CD4-positive, alpha-beta T cell (primary cell): ENCODE data around the gene KLRC3. TPM values are rescaled to one million over a fixed set of nuclear protein-coding genes. Genes with fewer than 3 reads are reported as not detected.
A peak's percentile ranks its signal among the peaks of the same experiment; 100 is the strongest.
"Not testable (repeated sequence)": the region's sequence is repeated elsewhere in the genome, so short reads cannot be mapped to it uniquely, and the experiment has no call there.

Experiments
- ATAC-seq: fragments of 200-7000 bp; cut with Tn5 transposase; one replicate; pipeline ENCODE4 v1.10.0; 2022; ENCODE audit warnings: mild to moderate bottlenecking; ENCODE audit not compliant: poor library complexity
- CTCF ChIA-PET: fragments of 350-600 bp; sonication (Branson Sonifier 250); formaldehyde crosslinking; loops from one replicate; lab custom pipeline; 2021; ENCODE audit warnings: antibody characterized with exemption, inconsistent platforms; lab: Charles Lee
- POLR2A ChIA-PET: fragments of 350-600 bp; sonication (Branson Sonifier 250); formaldehyde crosslinking; loops from one replicate; lab custom pipeline; 2021; ENCODE audit warnings: antibody characterized with exemption, inconsistent platforms; lab: Charles Lee
- DNase-seq, 14 experiments: peaks; one replicate each; pipeline ENCODE4 v3.0.0-alpha.2; 2013 to 2020; ENCODE audit warnings: mixed read lengths in 2 of 14
- H3K27ac ChIP-seq, 2 donors: one replicate each; pipeline versions ENCODE4 v1.5.1 to v1.7.0; 2013; ENCODE audit warnings: low read length in 2 of 2, low read depth in 1 of 2, mild to moderate bottlenecking in 1 of 2
- H3K27me3 ChIP-seq, 2 experiments: 1 replicate in 1 of 2; 2 replicates in 1 of 2; pipeline versions ENCODE4 v1.6.1 to v1.7.0; 2013; ENCODE audit warnings: low read length in 2 of 2, control low read depth in 1 of 2, mild to moderate bottlenecking in 1 of 2, moderate library complexity in 1 of 2; ENCODE audit not compliant: insufficient read depth in 2 of 2, control insufficient read depth in 1 of 2
- H3K36me3 ChIP-seq: one replicate; pipeline ENCODE4 v1.6.1; 2013; ENCODE audit warnings: low read length, control low read depth; ENCODE audit not compliant: insufficient read depth
- H3K4me1 ChIP-seq: one replicate; pipeline ENCODE4 v1.6.1; 2013; ENCODE audit warnings: low read length, control low read depth; ENCODE audit not compliant: insufficient read depth
- H3K4me3 ChIP-seq: one replicate; pipeline ENCODE4 v1.5.1; 2013; ENCODE audit warnings: mild to moderate bottlenecking, low read length, moderate library complexity
- H3K9me3 ChIP-seq, 2 experiments: 1 replicate in 1 of 2; 2 replicates in 1 of 2; pipeline versions ENCODE4 v1.6.1 to v1.7.0; 2013; ENCODE audit warnings: low read length in 2 of 2, mild to moderate bottlenecking in 2 of 2, control low read depth in 1 of 2, moderate library complexity in 1 of 2; ENCODE audit not compliant: control insufficient read depth in 1 of 2, insufficient read depth in 1 of 2
- H3K27ac Mint-ChIP-seq: one replicate; pipeline ENCODE4 v1.8.0; 2020; ENCODE audit warnings: mixed read lengths
- H3K27me3 Mint-ChIP-seq: one replicate; pipeline ENCODE4 v1.8.0; 2021; ENCODE audit warnings: mixed read lengths
- H3K36me3 Mint-ChIP-seq: one replicate; pipeline ENCODE4 v1.8.0; 2021; ENCODE audit warnings: low read depth, mixed read lengths
- H3K4me1 Mint-ChIP-seq: one replicate; pipeline ENCODE4 v1.8.0; 2021; ENCODE audit warnings: low read depth, mixed read lengths
- H3K4me3 Mint-ChIP-seq: one replicate; pipeline ENCODE4 v1.8.0; 2020; ENCODE audit warnings: mild to moderate bottlenecking, mixed read lengths
- H3K9me3 Mint-ChIP-seq: one replicate; pipeline ENCODE4 v1.8.0; 2020; ENCODE audit warnings: mixed read lengths
- CTCF ChIP-seq: fragments of 200-600 bp; IDR thresholded peaks from one replicate; pipeline ENCODE4 v1.8.0; 2022; ENCODE audit warnings: antibody characterized with exemption, mild to moderate bottlenecking
- intact Hi-C, 2 experiments: fragments of 100-400 bp; cut with DNase I in 1 of 2; cut with micrococcal nuclease in 1 of 2; formaldehyde crosslinking; loops; one replicate each; pipeline versions ENCODE4 v1.15.1 to v1.9.0; 2023 to 2025; cut with DNase I, micrococcal nuclease
- total RNA-seq, 174 experiments: library from RNA in 2 of 174; stranded (reverse) in 2 of 174; gene quantifications; one replicate each; pipeline ENCODE4 v1.2.3 and lab custom pipeline; 2021 to 2026

The KLRC3 gene
- total RNA-seq, 2 experiments from 2014 or later = not detected

GRCh38 chr12:10395390-10395998 is 24.9 kb downstream of the KLRC3 start:
- intact Hi-C loops = loop anchor here in 1 of 2 experiments (10.0 kb wide), 1 partner anchor 61 kb away; no protein-coding TSS in a partner anchor
- POLR2A ChIA-PET = no interaction called here

GRCh38 chr12:10394531-10395152 is 25.8 kb downstream of the KLRC3 start:
- H3K27me3 Mint-ChIP-seq = peaks cover 29% of the 10 kb centered on the region
- H3K27ac ChIP-seq, H3K9me3 ChIP-seq, H3K9me3 Mint-ChIP-seq, POLR2A ChIA-PET, H3K36me3 Mint-ChIP-seq, H3K27me3 ChIP-seq, H3K4me1 Mint-ChIP-seq, H3K4me3 Mint-ChIP-seq, H3K4me3 ChIP-seq, H3K36me3 ChIP-seq, CTCF ChIA-PET, H3K27ac Mint-ChIP-seq, H3K4me1 ChIP-seq, ATAC-seq: not testable (repeated sequence)
- intact Hi-C loops = loop anchor here in 1 of 2 experiments (10.0 kb wide), 1 partner anchor 60 kb away; no protein-coding TSS in a partner anchor
- peak in 1 of 14 experiments; percentile 58 for DNase-seq

More at GRCh38 chr12:10395390-10395998, 24.9 kb downstream of the KLRC3 start:
- peaks cover 23% of the 10 kb centered on the region for H3K27me3 Mint-ChIP-seq
- H3K4me1 Mint-ChIP-seq = peaks cover 7% of the 10 kb centered on the region
- H3K27ac ChIP-seq = peak overlapping the region; percentile 19 to 36
- H3K27ac Mint-ChIP-seq = no peak overlapping the region
- TF ChIP-seq CTCF = no peak
- no peak overlapping the region for H3K4me3 ChIP-seq
- CTCF ChIA-PET = no interaction called here
- no peak overlapping the region for H3K4me3 Mint-ChIP-seq
- H3K36me3 Mint-ChIP-seq = no peaks in the 10 kb centered on the region
- H3K36me3 ChIP-seq = no peaks in the 10 kb centered on the region
- peak in 3 of 14 experiments; percentile 16 to 76 (median 16) for DNase-seq
- H3K4me1 ChIP-seq = no peaks in the 10 kb centered on the region
- H3K9me3 Mint-ChIP-seq = no peaks in the 10 kb centered on the region
- peak; percentile 51 for ATAC-seq
- no peaks in the 10 kb centered on the region for H3K9me3 ChIP-seq
- peaks cover 0 to 6% of the 10 kb centered on the region in 2 experiments for H3K27me3 ChIP-seq

- H3K27me3 Mint-ChIP-seq = peaks cover 37% of the 10 kb centered on the region
- ATAC-seq (no peak), DNase-seq (no peak)
- Histone ChIP-seq H3K4me1 (no peaks in the 10 kb centered on the region), H3K27me3 (peaks cover 0 to 6% of the 10 kb centered on the region in 2 experiments), H3K36me3 (no peaks in the 10 kb centered on the region), H3K9me3 (no peaks in the 10 kb centered on the region), H3K4me3 (no peak overlapping the region), H3K27ac (no peak overlapping the region)
- TF ChIP-seq CTCF = no peak
- ChIA-PET CTCF (no interaction called here), POLR2A (no interaction called here)
- no peaks in the 10 kb centered on the region for H3K36me3 Mint-ChIP-seq
- no peak overlapping the region for H3K4me3 Mint-ChIP-seq
- intact Hi-C loops = loop anchor here in 1 of 2 experiments (10.0 kb wide), 1 partner anchor 58 kb away; no protein-coding TSS in a partner anchor
- no peaks in the 10 kb centered on the region for H3K9me3 Mint-ChIP-seq
- H3K27ac Mint-ChIP-seq = no peak overlapping the region
- peaks cover 7% of the 10 kb centered on the region for H3K4me1 Mint-ChIP-seq
Measured at GRCh38 chr12:10393291-10393690, 27.1 kb downstream of the KLRC3 start.
